ENCODE results near the gene RFX5. TPM values are rescaled to one million over a fixed set of nuclear protein-coding genes. Genes with fewer than 3 reads are reported as not detected.
A peak's percentile ranks its signal among the peaks of the same experiment; 100 is the strongest.
"Not testable (repeated sequence)": the region's sequence is repeated elsewhere in the genome, so short reads cannot be mapped to it uniquely, and the experiment has no call there.

The RFX5 gene
- total RNA-seq (10 to 100 TPM; 12.6 to 38.4 (median 24.0) TPM), polyA plus RNA-seq (1 to 10 TPM; 6.5 to 8.9 TPM)
- long read RNA-seq, donor 1, transcript RFX5-215 (11 exons, 2,355 nt): major isoform, 8 of 24 reads
- long read RNA-seq, donor 1, partial matches to known transcripts: 10 of 24 reads
- long read RNA-seq, donor 1, other reads (novel, unspliced or antisense): 5 of 24 reads
- long read RNA-seq, donor 2, partial matches to known transcripts: 5 of 11 reads
- long read RNA-seq, donor 2, other reads (novel, unspliced or antisense): 2 of 11 reads
- long read RNA-seq, donor 3, transcript RFX5-215 (11 exons, 2,355 nt): major isoform, 18 of 40 reads
- long read RNA-seq, donor 3, partial matches to known transcripts: 16 of 40 reads
- long read RNA-seq, donor 3, other reads (novel, unspliced or antisense): 4 of 40 reads

GRCh38 chr1:151346769-151347522, at the start of gene RFX5:
Gene RFX5 (minus strand): TSS chr1:151347252. CDS start chr1:151346320, 932 bp downstream.
- peaks cover 0 to 25% (median 13%) of the 10 kb centered on the region in 9 donors for H3K4me1 ChIP-seq
- ATAC-seq (peak; percentile 96 to 99 (median 98)), DNase-seq (peak; percentile 89 to 95)
- peaks cover 0 to 15% (median 0%) of the 10 kb centered on the region in 11 donors for H3K9me3 ChIP-seq
- peak within 1 kb of the TSS; percentile 56 to 82 (median 68) for H3K4me3 ChIP-seq
- no peak for TF ChIP-seq CTCF (IDR thresholded peaks at IDR 0.05)
- intact Hi-C loops (cut with DNase I): loop anchor here in 7 of 10 donors (1.0 to 10.0 kb wide), 7 partner anchors 20 to 152 kb away; partner anchors contain the start of genes PIP5K1A (in 5 of the 7), VPS72 (in 5 of the 7), PSMB4 (in 4 of the 7) and PI4KB (in 1 of the 7)
- peaks cover 0 to 41% (median 16%) of the 10 kb centered on the region in 9 donors for H3K36me3 ChIP-seq
- peak within 1 kb of the TSS; percentile 16 to 95 (median 89) for H3K27ac ChIP-seq
- H3K27me3 ChIP-seq: no peaks in the 10 kb centered on the region
- whole genome bisulfite sequencing, 2 donors: 0 to 1% methylated on average over 38 of the region's 38 CpGs

DNA sequence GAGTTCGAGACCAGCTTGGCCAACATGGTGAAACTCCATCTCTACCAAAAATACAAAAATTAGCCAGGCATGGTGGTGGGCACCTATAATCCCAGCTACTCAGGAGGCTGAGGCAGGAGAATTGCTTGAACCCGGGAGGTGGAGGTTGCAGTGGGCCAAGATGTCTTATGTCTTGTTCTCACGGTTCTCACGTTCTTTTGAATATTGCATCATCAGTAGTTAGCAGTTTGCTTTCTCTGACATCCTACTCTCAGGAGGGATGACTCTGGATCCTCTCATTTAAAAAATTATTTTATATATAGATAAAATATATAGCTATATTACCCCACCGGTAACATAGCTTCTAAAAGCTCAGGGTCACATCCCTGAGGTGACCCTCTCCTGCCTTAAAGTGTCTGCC, 49.2 kb upstream of the RFX5 start:
- not testable (repeated sequence) for ATAC-seq, H3K27ac ChIP-seq, H3K9me3 ChIP-seq, DNase-seq, H3K27me3 ChIP-seq, H3K4me3 ChIP-seq
- Histone ChIP-seq H3K36me3 (peaks cover 0 to 10% (median 9%) of the 10 kb centered on the region in 9 donors), H3K4me1 (peaks cover 7 to 18% (median 12%) of the 10 kb centered on the region in 9 donors)
- intact Hi-C loops (cut with DNase I): loop anchor here in 9 of 10 donors (2.0 to 10.0 kb wide), 9 partner anchors 34 to 114 kb away; partner anchors contain the start of genes RFX5 (in 5 of the 9) and ZNF687 (in 1 of the 9)
- WGBS, 2 donors: 77% methylated on average over 5 of the region's 5 CpGs

GRCh38 chr1:151393583-151393982, 46.5 kb upstream of the RFX5 start:
- Histone ChIP-seq H3K36me3 (no peaks in the 10 kb centered on the region), H3K4me3 (no peak overlapping the region), H3K27ac (no peak overlapping the region), H3K4me1 (no peaks in the 10 kb centered on the region), H3K27me3 (no peaks in the 10 kb centered on the region), H3K9me3 (peaks cover 0 to 5% (median 0%) of the 10 kb centered on the region in 11 donors)
- DNase-seq (no peak), ATAC-seq (no peak)
- intact Hi-C loops (cut with DNase I): loop anchor here in 4 of 10 donors (10.0 kb wide), 2 partner anchors 49 to 89 kb away; partner anchors contain the start of gene RFX5 (in 2 of the 4)
- TF ChIP-seq CTCF (IDR thresholded peaks at IDR 0.05): no peak

DNA sequence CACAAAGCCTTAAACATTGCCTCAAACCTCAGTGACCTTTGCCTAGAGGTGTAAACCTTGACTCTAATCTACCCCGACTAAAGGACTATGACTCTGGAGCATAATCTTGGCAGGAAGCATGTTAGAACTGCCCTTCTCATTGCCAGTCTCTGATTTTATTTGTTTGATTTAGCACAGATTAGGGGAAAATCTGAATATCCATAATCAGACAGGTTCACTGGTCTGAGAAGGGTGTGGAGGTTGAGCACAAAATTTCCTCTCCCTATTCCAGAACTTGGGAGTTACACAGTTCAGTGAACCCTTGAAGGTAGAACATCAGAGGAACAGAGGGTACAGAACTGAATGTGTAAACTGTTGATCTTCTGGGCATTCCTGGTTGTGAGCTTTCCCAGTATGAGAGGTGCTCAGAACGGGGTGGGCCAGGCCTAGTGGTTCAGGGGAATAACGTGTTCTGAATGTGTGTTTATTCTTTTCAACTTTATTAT, 44.1 kb upstream of the RFX5 start:
- DNase-seq (no peak), ATAC-seq (no peak)
- TF ChIP-seq CTCF (IDR thresholded peaks at IDR 0.05): no peak
- no peaks in the 10 kb centered on the region for H3K4me1 ChIP-seq
- no peaks in the 10 kb centered on the region for H3K36me3 ChIP-seq
- WGBS, 2 donors: 80 to 91% methylated on average over 3 of the region's 3 CpGs
- peaks cover 0 to 5% (median 0%) of the 10 kb centered on the region in 11 donors for H3K9me3 ChIP-seq
- no peak overlapping the region for H3K4me3 ChIP-seq
- H3K27me3 ChIP-seq: no peaks in the 10 kb centered on the region
- intact Hi-C loops (cut with DNase I): loop anchor here in 4 of 10 donors (10.0 kb wide), 2 partner anchors 46 to 86 kb away; partner anchors contain the start of gene RFX5 (in 2 of the 4)
- no peak overlapping the region for H3K27ac ChIP-seq

DNA sequence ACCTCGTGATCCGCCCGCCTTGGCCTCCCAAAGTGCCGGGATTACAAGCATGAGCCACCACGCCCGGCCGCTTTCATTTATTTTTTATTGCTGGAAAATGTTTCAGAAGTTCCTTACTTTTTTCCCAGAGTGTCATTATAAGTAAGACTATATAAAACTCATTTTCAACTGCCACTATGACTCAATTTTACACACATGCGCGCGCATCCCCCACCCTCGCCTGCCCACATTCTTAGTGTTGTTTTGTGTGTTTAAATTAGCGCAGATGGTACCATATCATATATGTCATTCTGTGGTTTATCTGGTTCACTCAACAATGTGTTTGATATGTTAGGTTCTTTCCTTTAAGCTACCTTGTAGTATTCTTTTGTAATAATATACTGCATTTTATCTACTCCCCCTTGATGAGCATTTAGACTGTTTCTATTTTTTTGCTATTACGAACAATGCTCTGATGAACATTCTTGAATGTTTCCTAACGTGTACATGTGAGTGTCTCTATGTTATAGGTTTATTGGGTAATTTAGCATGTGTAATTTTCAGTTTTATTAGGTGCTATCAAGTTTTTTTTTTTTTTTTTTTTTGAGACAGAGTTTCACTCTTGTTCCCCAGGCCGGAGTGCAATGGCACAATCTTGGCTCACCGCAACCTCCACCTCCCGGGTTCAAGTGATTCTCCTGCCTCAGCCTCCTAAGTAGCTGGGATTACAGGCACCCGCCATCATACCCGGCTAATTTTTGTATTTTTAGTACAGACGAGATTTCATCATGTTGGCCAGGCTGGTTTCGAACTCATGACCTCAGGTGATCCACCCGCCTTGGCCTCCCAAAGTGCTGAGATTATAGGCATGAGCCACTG, 43.4 kb upstream of the RFX5 start:
- H3K36me3 ChIP-seq, H3K4me1 ChIP-seq, H3K27me3 ChIP-seq, H3K4me3 ChIP-seq, H3K27ac ChIP-seq, ATAC-seq, DNase-seq, H3K9me3 ChIP-seq: not testable (repeated sequence)
- 93 to 94% methylated on average over 22 of the region's 22 CpGs for WGBS, 2 donors
- intact Hi-C loops (cut with DNase I): loop anchor here in 4 of 10 donors (10.0 kb wide), 2 partner anchors 46 to 86 kb away; partner anchors contain the start of gene RFX5 (in 2 of the 4)
